ENCODE results near the gene RAC3.

The RAC3 gene

DNA sequence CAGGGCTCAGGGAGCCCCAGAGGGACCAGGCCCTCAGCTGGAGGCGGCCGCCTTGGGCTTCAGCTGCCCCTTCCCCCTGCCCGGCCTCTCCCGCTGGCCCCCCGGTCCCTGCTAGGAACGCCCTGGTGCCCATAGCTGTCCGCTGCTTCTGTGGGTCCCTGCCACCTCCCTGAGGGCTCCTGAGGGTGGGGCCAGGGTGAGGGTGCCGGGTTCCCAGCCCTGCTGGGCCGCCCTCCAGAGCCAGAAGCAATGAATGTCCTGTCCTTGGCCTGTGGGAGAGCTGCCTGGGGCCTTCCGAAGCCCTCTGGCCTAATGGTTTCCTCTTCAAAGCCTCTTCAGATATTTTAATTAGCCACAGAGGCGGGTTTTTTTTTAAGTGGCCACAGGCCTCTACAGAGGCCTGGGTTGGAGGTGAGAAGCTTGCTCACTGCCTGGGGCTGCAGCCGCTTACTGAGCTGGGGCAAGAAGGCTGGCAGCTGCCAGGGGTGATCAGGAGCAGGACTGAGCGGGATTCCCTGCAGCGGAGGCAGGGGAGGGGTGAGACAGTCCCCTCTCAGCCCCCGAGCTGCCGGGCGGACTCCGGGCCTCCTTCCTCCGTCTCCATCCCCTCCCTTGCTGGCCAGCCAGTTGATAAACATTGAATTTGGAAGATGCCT is 18.7 kb upstream of the RAC3 start:
- DNase-seq (ENCODE audit: low read depth): peak; percentile 60

GRCh38 chr17:82013341-82013740 is 18.1 kb upstream of the RAC3 start:
- DNase-seq (ENCODE audit: low read depth): peak; percentile 59

- DNase-seq (ENCODE audit: low read depth): no peak
Measured at GRCh38 chr17:82013772-82014321, 17.6 kb upstream of the RAC3 start.

DNA sequence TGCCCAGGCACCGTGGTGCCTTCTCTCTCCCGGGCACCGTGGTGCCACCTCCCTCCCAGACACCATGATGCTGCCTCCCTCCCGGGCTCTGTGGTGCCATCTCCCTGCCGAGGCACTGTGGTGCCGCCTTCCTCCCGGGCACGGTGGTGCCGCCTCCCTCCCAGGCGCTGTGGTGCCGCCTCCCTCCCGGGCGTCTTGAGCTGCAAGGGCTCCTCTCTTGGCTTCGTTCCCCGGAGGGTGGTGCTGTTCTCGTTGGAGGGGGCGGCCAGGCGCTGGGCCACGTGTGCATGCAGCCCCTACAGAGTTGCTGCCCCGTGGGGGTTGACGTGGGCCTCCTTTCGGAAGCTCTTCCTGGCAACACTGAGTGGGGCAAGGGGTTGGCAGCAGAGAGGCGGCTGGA is 17.0 kb upstream of the RAC3 start:
- DNase-seq (ENCODE audit: low read depth): no peak

DNA sequence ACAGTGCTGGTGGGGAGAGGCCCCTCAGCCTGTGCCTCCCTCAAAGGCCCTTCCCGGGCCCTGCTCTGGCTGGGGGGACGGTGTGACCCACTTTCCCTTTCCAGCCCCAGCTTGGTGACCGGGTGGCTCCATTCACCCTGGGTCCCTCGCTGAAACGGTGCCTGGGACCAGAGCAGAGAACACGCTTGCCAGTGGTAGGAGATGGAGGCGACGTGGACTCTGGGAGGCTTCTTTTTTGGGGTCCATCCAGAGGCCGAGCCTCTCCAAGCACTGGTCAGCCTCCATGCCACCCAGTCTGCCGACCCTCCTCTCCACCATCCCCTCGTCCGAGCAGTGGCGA is 16.5 kb upstream of the RAC3 start:
- no peak for DNase-seq (ENCODE audit: low read depth)

DNA sequence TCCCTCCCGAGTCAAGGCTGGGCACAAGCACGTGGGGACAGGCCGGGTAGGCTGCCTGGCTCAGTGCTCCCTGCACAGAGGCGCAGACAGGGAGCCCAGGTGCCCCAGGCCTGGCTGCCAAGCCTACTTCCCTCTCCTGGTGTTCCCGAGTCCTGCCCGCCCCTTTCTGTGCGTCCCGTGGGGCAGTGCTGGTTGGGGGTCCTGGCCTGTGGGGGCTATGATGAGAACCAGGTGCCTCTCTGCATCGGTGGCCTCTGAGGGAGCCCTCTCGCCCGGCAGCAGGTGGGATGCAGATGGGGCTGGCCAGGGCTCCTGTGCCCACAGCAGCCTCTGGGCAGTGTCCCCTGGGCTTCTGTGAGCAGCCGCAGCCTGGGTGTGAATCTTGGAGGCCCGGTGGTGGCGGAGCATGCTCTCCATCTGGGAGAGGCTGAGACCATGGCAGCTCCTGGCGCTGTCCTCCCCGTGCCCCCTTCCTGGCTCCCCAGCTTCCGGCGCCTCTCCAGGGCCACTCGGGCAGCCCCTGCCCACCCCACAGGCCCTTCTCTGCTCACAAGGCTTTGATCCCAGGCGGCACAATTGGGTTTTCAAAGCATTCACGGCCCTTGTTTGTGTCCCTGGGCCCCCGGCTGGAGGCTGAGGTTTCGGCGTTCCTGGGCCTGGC is 16.0 kb upstream of the RAC3 start:
- DNase-seq (ENCODE audit: low read depth): no peak

DNA sequence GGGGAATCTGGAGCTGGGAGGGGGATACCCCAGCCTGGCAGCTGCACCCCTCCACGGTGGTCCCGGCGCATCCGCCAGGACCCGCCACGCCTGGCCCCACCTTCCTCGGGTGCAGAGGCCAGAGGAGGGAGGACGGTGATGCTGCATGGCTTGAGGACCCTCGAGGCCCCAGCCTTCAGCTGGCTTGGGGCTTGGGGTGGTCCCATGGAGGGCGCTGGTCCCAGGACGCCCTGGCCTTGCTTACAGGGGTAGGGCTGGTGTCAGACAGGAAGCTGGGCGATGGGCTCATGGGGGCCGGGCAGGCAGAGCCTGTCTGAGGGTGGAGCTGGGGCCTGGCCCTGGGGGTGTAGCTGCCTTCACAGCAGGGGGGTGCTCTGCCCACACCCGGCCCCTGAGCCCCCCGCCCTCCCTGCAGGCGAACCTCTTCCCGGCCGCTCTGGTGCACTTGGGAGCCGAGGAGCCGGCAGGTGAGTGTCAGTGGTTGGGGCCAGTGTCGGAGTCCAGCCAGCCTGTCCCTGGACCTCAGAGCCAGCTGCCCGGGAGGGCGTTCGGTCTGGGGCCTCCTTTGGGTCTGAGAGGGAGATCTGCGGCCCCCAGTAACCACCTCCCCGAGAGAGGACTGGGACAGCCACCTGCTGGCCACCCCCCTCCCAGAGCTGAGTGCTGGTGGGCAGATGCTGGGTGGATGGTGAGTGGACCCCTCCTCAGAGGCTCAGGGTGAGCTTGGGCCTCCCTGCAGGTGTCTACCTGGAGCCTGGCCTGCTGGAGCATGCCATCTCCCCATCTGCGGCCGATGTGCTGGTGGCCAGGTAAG is 15.2 kb upstream of the RAC3 start:
- no peak for DNase-seq (ENCODE audit: low read depth)

- DNase-seq (ENCODE audit: low read depth): no peak
Measured at GRCh38 chr17:82016875-82017459, 14.5 kb upstream of the RAC3 start.

GRCh38 chr17:82017612-82018151 is 13.8 kb upstream of the RAC3 start:
- DNase-seq (ENCODE audit: low read depth): no peak

DNA sequence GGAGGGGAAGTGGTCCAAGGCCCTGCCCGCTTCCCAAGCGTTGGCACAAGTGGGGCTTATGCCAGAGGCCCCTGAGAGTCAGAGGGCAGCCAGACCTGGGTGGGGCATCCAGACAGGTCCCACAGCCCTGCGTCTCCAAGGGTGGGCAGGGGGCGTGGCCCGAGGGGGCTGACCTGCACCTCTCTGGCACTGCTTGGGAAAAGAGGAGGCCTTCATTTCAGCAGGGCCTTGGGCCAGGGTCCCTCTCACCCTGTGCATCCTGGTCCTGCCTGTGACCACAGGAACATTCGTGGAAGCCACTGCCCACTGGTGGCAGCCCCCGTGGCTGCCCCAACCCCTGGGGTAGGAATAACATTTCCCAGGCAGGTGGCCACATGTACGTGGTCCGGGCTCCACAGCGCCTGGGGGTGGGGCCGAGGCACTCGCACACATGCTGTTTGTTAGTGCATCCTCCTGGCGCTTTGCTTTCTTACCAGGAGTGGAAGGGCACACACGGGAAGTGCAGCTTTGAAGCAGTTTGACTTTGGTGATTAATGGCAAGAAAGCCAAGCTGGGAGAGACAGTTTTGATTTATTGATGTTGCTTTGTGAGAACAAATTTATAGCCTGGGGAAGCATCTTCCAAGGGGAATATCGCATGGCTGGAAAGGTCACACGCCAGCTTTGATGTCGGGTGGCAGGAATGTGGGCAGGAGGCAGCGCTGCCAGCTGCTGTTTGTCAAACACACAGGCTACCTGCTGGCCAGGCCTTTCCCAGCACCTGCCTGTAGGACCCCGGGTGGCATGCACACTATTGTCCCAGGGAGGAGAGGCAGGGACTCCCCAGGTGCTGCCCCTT is 13.1 kb upstream of the RAC3 start:
- no peak for DNase-seq (ENCODE audit: low read depth)

GRCh38 chr17:82018989-82019689 is 12.3 kb upstream of the RAC3 start:
- no peak for DNase-seq (ENCODE audit: low read depth)

DNA sequence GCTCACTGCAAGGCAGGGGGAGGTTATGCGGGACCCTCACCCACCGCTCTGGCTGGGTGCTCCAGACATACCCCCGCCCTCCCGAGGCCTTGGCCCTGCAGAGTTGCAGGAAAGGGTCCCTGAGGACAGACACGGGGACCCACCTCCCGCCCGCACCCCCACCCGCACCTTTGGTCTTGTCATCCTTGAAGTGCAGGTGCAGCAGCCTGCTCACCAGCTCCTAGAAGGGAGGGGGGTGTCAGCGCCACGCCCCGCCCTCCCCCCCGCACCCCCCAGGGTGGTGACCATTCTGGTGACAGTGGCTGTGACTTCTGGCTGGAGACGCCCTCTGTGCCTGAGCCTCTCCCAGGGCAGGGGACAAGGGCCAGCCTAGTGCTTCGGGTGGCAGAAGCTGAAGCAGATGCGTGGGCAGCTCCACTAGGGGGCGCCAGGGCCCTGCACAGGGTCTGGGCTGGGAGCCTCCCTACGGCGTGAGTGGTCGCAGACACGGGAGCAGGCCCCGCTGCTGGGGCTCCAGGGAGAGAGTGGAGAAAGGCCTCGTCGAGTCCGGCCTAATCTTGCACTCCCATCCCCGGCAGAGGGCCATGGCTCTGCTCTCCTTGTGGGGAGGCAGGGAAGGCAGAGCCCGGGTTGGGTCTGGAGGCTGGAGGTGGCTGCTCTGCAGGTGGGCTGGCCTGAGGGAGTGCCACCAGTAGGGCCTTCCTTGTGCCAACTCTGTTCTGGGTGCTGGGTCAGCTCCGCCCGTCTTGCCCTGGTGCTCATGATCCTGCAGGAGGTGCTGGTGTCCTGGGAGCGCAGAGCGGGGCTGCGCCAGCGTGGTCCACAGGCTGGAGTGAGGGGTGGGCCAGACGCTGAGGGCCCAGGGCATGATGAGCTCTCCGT is 11.5 kb upstream of the RAC3 start:
- DNase-seq (ENCODE audit: low read depth): peak; percentile 39

- no peak for DNase-seq (ENCODE audit: low read depth)
Measured at GRCh38 chr17:82020572-82021106, 10.8 kb upstream of the RAC3 start.

DNA sequence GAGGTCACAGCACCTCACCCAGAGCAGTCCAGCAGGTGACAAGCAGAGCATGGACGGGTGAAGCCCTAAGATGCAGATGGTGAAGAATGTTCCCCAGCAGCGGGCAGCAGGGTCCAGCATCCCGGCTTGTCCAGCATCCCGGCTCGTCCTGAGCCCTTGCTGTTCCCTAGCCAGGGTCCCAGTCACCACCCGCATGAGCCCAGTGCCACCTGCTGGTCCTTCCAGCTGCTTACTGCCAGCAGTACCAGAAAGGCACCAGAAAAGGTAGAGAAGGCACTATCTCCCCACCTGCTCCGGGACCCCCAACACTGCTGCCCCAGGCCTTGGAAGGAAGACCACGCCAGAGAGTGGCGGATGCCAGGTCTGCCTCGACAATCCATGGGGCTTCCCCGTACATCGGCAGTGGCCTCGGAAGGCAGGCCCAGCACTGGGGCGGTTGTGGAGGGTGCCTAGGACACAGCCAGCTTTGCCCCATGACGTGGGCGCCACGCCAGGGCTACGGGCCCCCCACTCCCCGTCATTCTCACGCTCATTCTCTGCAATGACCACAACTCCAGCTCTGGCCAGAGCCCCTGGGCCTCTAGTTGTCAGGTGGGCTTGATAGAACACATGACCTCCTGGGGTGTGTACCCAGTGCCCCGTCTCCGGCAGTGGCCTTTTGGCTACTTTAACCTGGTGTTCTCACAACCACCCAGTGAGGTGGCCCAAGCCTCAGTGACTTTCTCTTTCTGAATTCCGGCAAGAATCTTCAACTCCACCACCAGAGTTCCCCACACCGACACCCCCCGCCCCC is 10.2 kb upstream of the RAC3 start:
- peak; percentile 83 for DNase-seq (ENCODE audit: low read depth)

DNA sequence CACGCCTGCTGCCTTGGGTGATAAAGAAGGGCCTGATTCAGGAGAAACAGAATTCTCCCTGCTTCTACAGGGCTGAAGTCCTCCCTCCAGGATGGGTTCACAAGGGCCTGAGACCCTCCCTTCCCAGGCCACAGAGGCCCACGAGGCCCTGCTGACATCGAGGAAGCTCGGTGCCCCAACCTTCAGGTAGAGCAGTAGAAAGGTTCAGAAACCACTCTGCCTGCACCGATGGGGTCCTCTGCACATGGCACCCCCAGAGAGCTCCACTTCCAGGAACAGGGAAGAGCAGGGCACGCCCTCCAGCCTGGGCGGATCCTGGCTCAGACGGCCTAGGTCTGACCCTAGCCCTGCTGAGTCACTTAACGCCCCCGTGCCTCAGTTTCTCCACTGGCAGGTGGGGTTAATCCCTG is 9.6 kb upstream of the RAC3 start:
- DNase-seq (ENCODE audit: low read depth): no peak

DNA sequence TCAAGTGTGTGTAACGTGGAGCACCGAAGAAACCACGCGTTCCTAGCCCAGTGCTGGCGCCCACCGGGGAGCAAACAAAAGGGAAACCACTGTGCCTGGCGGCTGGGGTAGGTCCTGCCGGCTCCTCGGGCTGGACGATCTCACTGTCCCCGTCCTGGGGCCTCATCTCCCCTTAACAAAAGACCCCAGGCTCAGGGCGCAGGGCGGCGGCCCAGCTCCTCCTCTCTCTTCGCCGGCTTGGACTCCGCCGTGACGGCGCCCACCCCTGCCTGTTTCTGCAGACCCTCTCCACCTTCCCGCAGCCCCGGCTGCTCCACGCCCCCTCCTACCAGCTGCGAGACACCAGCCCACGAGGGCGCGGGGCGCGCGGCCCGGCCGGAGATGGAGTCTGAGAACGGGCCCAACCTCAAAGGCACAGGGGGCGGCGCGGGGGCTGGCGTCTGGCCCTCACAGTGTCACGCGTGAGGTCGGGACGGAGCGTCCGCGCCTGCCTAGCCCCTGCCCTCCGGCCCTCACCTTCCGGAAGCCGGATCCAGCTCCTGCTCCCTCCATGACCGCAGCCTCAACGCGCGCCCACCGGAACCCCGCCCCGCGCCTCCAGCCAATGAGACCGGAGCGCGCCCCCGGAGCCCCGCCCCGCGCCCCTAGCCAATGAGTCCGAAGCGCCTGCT is 9.0 kb upstream of the RAC3 start, which contains the start of gene CENPX:
Gene CENPX (minus strand): TSS at position 569 of the 671 bp plus-strand sequence. CDS start 17 bp downstream, at position 552.
- peak; percentile 8 for DNase-seq (ENCODE audit: low read depth)

- DNase-seq (ENCODE audit: low read depth): peak; percentile 100
Measured at GRCh38 chr17:82022981-82023446, 8.5 kb upstream of the RAC3 start, which contains the start of gene LRRC45. TSS of gene LRRC45 (plus strand) at chr17:82023305. CDS start at chr17:82023644, 339 bp downstream.
